H9 (cell line): ENCODE measurements around the gene PKP3. TPM values are rescaled to one million over a fixed set of nuclear protein-coding genes. Genes with fewer than 3 reads are reported as not detected.

Experiments
- DNase-seq: peaks from one replicate; pipeline ENCODE4 v3.0.0-alpha.2; 2017
- H2AFZ ChIP-seq: one replicate; pipeline ENCODE4 v1.6.1; 2013; ENCODE audit warnings: mild to moderate bottlenecking, low read length, control low read depth, moderate library complexity
- H2AK5ac ChIP-seq: 2 replicates; pipeline ENCODE4 v1.6.1; 2013; ENCODE audit warnings: low read length, control low read depth, mixed read lengths; ENCODE audit not compliant: insufficient read length
- H2BK120ac ChIP-seq: one replicate; pipeline ENCODE4 v1.6.1; 2013; ENCODE audit warnings: low read depth, mild to moderate bottlenecking, low read length, control low read depth, inconsistent platforms; ENCODE audit not compliant: poor library complexity, severe bottlenecking
- H2BK12ac ChIP-seq: 2 replicates; pipeline ENCODE4 v1.6.1; 2013; ENCODE audit warnings: low read length, control low read depth, mixed read lengths, low read depth; ENCODE audit not compliant: insufficient read length
- H2BK15ac ChIP-seq: 2 replicates; pipeline ENCODE4 v1.6.1; 2013; ENCODE audit warnings: low read depth, low read length, control low read depth
- H2BK20ac ChIP-seq: one replicate; pipeline ENCODE4 v1.6.1; 2013; ENCODE audit warnings: low read depth, mild to moderate bottlenecking, low read length, control low read depth, inconsistent platforms; ENCODE audit not compliant: poor library complexity, severe bottlenecking
- H2BK5ac ChIP-seq: 2 replicates; pipeline ENCODE4 v1.6.1; 2013; ENCODE audit warnings: low read length, control low read depth, mixed read lengths; ENCODE audit not compliant: insufficient read length
- H3K14ac ChIP-seq: 2 replicates; pipeline ENCODE4 v1.6.1; 2013; ENCODE audit warnings: low read length, control low read depth; ENCODE audit not compliant: insufficient read depth
- H3K18ac ChIP-seq: 2 replicates; pipeline ENCODE4 v1.6.1; 2013; ENCODE audit warnings: low read depth, mild to moderate bottlenecking, mixed read lengths, low read length, control low read depth; ENCODE audit not compliant: insufficient read length
- H3K23ac ChIP-seq: 2 replicates; pipeline ENCODE4 v1.6.1; 2013; ENCODE audit warnings: low read length, control low read depth, mixed read lengths, low read depth; ENCODE audit not compliant: insufficient read length
- H3K23me2 ChIP-seq: 2 replicates; pipeline ENCODE4 v1.6.1; 2013; ENCODE audit warnings: low read depth, mild to moderate bottlenecking, mixed read lengths, low read length, control low read depth; ENCODE audit not compliant: insufficient read length, poor library complexity, severe bottlenecking
- H3K27ac ChIP-seq: 2 replicates; pipeline ENCODE4 v1.5.1; 2013; ENCODE audit warnings: low read length, control low read depth, mixed read lengths, low read depth; ENCODE audit not compliant: insufficient read length
- H3K27me3 ChIP-seq: 2 replicates; pipeline ENCODE4 v1.6.1; 2013; ENCODE audit warnings: low read length, control low read depth, inconsistent platforms; ENCODE audit not compliant: insufficient read depth
- H3K4ac ChIP-seq: 2 replicates; pipeline ENCODE4 v1.6.1; 2013; ENCODE audit warnings: low read depth, mild to moderate bottlenecking, control low read depth, inconsistent platforms, low read length, moderate library complexity
- H3K4me1 ChIP-seq: 2 replicates; pipeline ENCODE4 v1.6.1; 2013; ENCODE audit warnings: low read length, control low read depth, inconsistent platforms; ENCODE audit not compliant: insufficient read depth
- H3K4me2 ChIP-seq: 2 replicates; pipeline ENCODE4 v1.6.1; 2013; ENCODE audit warnings: low read length, control low read depth, mixed read lengths; ENCODE audit not compliant: insufficient read length, insufficient read depth
- H3K56ac ChIP-seq: 2 replicates; pipeline ENCODE4 v1.6.1; 2013; ENCODE audit warnings: low read depth, mild to moderate bottlenecking, mixed read lengths, low read length, control low read depth; ENCODE audit not compliant: insufficient read length
- H3K79me1 ChIP-seq: 2 replicates; pipeline ENCODE4 v1.6.1; 2013; ENCODE audit warnings: low read depth, mild to moderate bottlenecking, moderate library complexity, low read length, control low read depth, inconsistent platforms; ENCODE audit not compliant: insufficient read depth, poor library complexity, severe bottlenecking
- H3K79me2 ChIP-seq: 2 replicates; pipeline ENCODE4 v1.6.1; 2013; ENCODE audit warnings: low read length, control low read depth, inconsistent platforms; ENCODE audit not compliant: insufficient read depth
- H3K9ac ChIP-seq: 2 replicates; pipeline ENCODE4 v1.6.1; 2013; ENCODE audit warnings: low read length, control low read depth, mixed read lengths; ENCODE audit not compliant: insufficient read length; ENCODE audit errors: extremely low read depth
- H3K9me3 ChIP-seq: one replicate; pipeline ENCODE4 v1.6.1; 2013; ENCODE audit warnings: low read depth, low read length, inconsistent platforms; ENCODE audit not compliant: control insufficient read depth
- H3T11ph ChIP-seq: one replicate; pipeline ENCODE4 v1.6.1; 2013; ENCODE audit warnings: mild to moderate bottlenecking, low read length, control low read depth, inconsistent platforms
- H4K20me1 ChIP-seq: one replicate; pipeline ENCODE4 v1.6.1; 2013; ENCODE audit not compliant: control insufficient read depth, insufficient read length, insufficient read depth
- H4K5ac ChIP-seq: 2 replicates; pipeline ENCODE4 v1.6.1; 2013; ENCODE audit warnings: low read depth, mild to moderate bottlenecking, mixed read lengths, low read length, control low read depth; ENCODE audit not compliant: insufficient read length
- H4K8ac ChIP-seq: replicated peaks from 2 replicates; pipeline ENCODE4 v1.6.1; 2013; ENCODE audit warnings: low read length, control low read depth, mixed read lengths, low read depth; ENCODE audit not compliant: insufficient read length
- H4K91ac ChIP-seq: 2 replicates; pipeline ENCODE4 v1.6.1; 2013; ENCODE audit warnings: low read depth, mild to moderate bottlenecking, moderate library complexity, mixed read lengths, low read length, control low read depth; ENCODE audit not compliant: insufficient read length
- H3K27ac Mint-ChIP-seq, 3 experiments: 2 replicates in 2 of 3; 3 replicates in 1 of 3; pipeline ENCODE4 v1.8.0; 2020 to 2021; ENCODE audit warnings: mixed read lengths in 3 of 3, mild to moderate bottlenecking in 1 of 3, moderate library complexity in 1 of 3
- H3K27me3 Mint-ChIP-seq: 2 replicates; pipeline ENCODE4 v1.8.0; 2021; ENCODE audit warnings: low read depth, mild to moderate bottlenecking, moderate library complexity, mixed read lengths
- H3K36me3 Mint-ChIP-seq, 3 experiments: 2 replicates in 2 of 3; 3 replicates in 1 of 3; pipeline ENCODE4 v1.8.0; 2020 to 2021; ENCODE audit warnings: low read depth in 3 of 3, mixed read lengths in 3 of 3; ENCODE audit not compliant: insufficient read depth in 1 of 3
- H3K4me1 Mint-ChIP-seq, 2 experiments: 2 replicates each; pipeline ENCODE4 v1.8.0; 2020; ENCODE audit warnings: mixed read lengths in 2 of 2
- H3K4me3 Mint-ChIP-seq, 2 experiments: 2 replicates in 1 of 2; 3 replicates in 1 of 2; pipeline ENCODE4 v1.8.0; 2020 to 2021; ENCODE audit warnings: mild to moderate bottlenecking in 2 of 2, mixed read lengths in 2 of 2, moderate library complexity in 1 of 2
- H3K9me3 Mint-ChIP-seq, 2 experiments: 2 replicates in 1 of 2; 3 replicates in 1 of 2; pipeline ENCODE4 v1.8.0; 2020; ENCODE audit warnings: mild to moderate bottlenecking in 2 of 2, mixed read lengths in 2 of 2, moderate library complexity in 1 of 2
- CTCF ChIP-seq: fragments of 200-600 bp; sonication (generic); conservative IDR thresholded peaks from 3 replicates; pipeline ENCODE4 v1.8.0; 2021; ENCODE audit warnings: antibody characterized with exemption, mild to moderate bottlenecking
- WGBS: extraction: QIAGEN DNeasy Blood & Tissue Kit; methylation state at CpG from one replicate; pipeline ENCODE4 v1.1.7; 2013; ENCODE audit warnings: missing lambda C conversion rate, low lambda C conversion rate, mixed read lengths; ENCODE audit not compliant: insufficient read length; ENCODE audit errors: extremely low coverage; 5-methylcytosine and 5-hydroxymethylcytosine counted together
- total RNA-seq: library from RNA; stranded (reverse); gene quantifications from 2 replicates; pipeline ENCODE4 v1.2.1, GENCODE V29; 2021

PKP3 gene
- total RNA-seq, 1 experiment from 2014 or later, result 41.7 TPM

GRCh38 chr11:432501-433100 lies 38.6 kb downstream of the PKP3 start:
- no peak overlapping the region for H3K4ac ChIP-seq
- H4K5ac ChIP-seq, result no peak overlapping the region
- DNase-seq, result no peak
- H2BK120ac ChIP-seq, result no peak overlapping the region
- H3K56ac ChIP-seq, result no peak overlapping the region
- no peak overlapping the region for H3K9ac ChIP-seq
- no peak overlapping the region for H3T11ph ChIP-seq
- H4K8ac ChIP-seq, result no peak overlapping the region
- no peak overlapping the region for H3K4me2 ChIP-seq
- WGBS, result no CpG with 5 or more reads among the region's 20 CpGs
- H3K36me3 Mint-ChIP-seq, result peaks cover 3 to 20% (median 7%) of the 10 kb centered on the region in 3 experiments
- no peaks in the 10 kb centered on the region for H3K23me2 ChIP-seq
- H3K9me3 ChIP-seq, result peaks cover 7% of the 10 kb centered on the region
- H3K4me1 ChIP-seq, result no peaks in the 10 kb centered on the region
- H2BK20ac ChIP-seq, result no peak overlapping the region
- TF ChIP-seq CTCF, result no peak
- no peaks in the 10 kb centered on the region for H3K27me3 ChIP-seq
- H2AFZ ChIP-seq, result no peak overlapping the region
- H3K9me3 Mint-ChIP-seq, result peaks cover 9 to 12% of the 10 kb centered on the region in 2 experiments
- no peak overlapping the region for H2BK15ac ChIP-seq
- no peaks in the 10 kb centered on the region for H3K79me2 ChIP-seq
- no peak overlapping the region for H4K91ac ChIP-seq
- no peak overlapping the region for H2BK12ac ChIP-seq
- H2AK5ac ChIP-seq, result no peak overlapping the region
- no peak overlapping the region for H3K23ac ChIP-seq
- no peaks in the 10 kb centered on the region for H4K20me1 ChIP-seq
- no peak overlapping the region for H3K27ac Mint-ChIP-seq
- H3K27me3 Mint-ChIP-seq, result peaks cover 2% of the 10 kb centered on the region
- no peak overlapping the region for H3K4me3 Mint-ChIP-seq
- H3K79me1 ChIP-seq, result no peaks in the 10 kb centered on the region
- H3K18ac ChIP-seq, result no peak overlapping the region
- no peak overlapping the region for H3K14ac ChIP-seq
- no peak overlapping the region for H2BK5ac ChIP-seq
- no peak overlapping the region for H3K27ac ChIP-seq
- H3K4me1 Mint-ChIP-seq, result peaks cover 0 to 3% of the 10 kb centered on the region in 2 experiments; a peak in 1 of 4 replicates
